Gastroesophageal sphincter (tissue), 4 donors: ENCODE results near the gene FMN2. TPM values are rescaled to one million over a fixed set of nuclear protein-coding genes. Genes with fewer than 3 reads are reported as not detected.
"Not testable (repeated sequence)": the region's sequence is repeated elsewhere in the genome, so short reads cannot be mapped to it uniquely, and the experiment has no call there.

Source experiments
- ATAC-seq: fragments of 150-250 bp; one replicate; pipeline ENCODE4 v1.9.1; 2016; ENCODE audit warnings: mild to moderate bottlenecking, moderate library complexity
- H3K27ac ChIP-seq, 4 donors: fragments of 200-600 bp; sonication (generic) in 3 of 4; 1 replicate in 3 of 4; 2 replicates in 1 of 4; pipeline ENCODE4 v1.5.1; 2016 to 2019
- H3K27me3 ChIP-seq: fragments of 200-600 bp; sonication (generic); one replicate; pipeline ENCODE4 v1.5.1; 2019
- H3K36me3 ChIP-seq, 2 donors: fragments of 200-600 bp; sonication (generic); one replicate each; pipeline ENCODE4 v1.5.1; 2019; ENCODE audit warnings: control low read depth in 1 of 2
- H3K4me1 ChIP-seq, 3 donors: fragments of 200-600 bp; sonication (generic); 1 replicate in 2 of 3; 2 replicates in 1 of 3; pipeline ENCODE4 v1.5.1; 2016 to 2019; ENCODE audit warnings: control low read depth in 2 of 3
- H3K4me3 ChIP-seq, 2 donors: fragments of 200-600 bp; sonication (generic); one replicate each; pipeline ENCODE4 v1.5.1; 2019; ENCODE audit warnings: mild to moderate bottlenecking in 1 of 2, moderate library complexity in 1 of 2
- H3K9me3 ChIP-seq, 3 donors: fragments of 200-600 bp; sonication (generic); one replicate each; pipeline ENCODE4 v1.5.1; 2017 to 2019; ENCODE audit warnings: control low read depth in 2 of 3
- EP300 ChIP-seq: sonication (generic); formaldehyde crosslinking; IDR thresholded peaks from one replicate; pipeline ENCODE4 v1.6.1; 2017; ENCODE audit warnings: antibody characterized with exemption, mild to moderate bottlenecking
- POLR2A ChIP-seq, 2 donors: fragments of 450-650 bp; IDR thresholded peaks; one replicate each; pipeline ENCODE4 v1.6.1; 2017; ENCODE audit warnings: antibody characterized with exemption in 2 of 2, mild to moderate bottlenecking in 2 of 2, moderate library complexity in 1 of 2
- POLR2AphosphoS5 ChIP-seq: sonication (generic); formaldehyde crosslinking; IDR thresholded peaks from one replicate; pipeline ENCODE4 v1.6.1; 2017; ENCODE audit warnings: antibody characterized with exemption
- WGBS, 2 donors: methylation state at CpG; one replicate each; pipeline ENCODE4 v1.1.5; 2018; ENCODE audit warnings: low coverage in 1 of 2; 5-methylcytosine and 5-hydroxymethylcytosine counted together
- total RNA-seq, 4 donors: library from RNA; depleted of rRNA; stranded (reverse); fragments of >200 nt; gene quantifications; one replicate each; pipeline ENCODE4 v1.1.0, GENCODE V29; 2016
- TF ChIP-seq, protein P1 (sequence below), 4 experiments: fragments of 200-600 bp in 2 of 4; fragments of 450-650 bp in 2 of 4; sonication (generic) in 1 of 4; IDR thresholded peaks; one replicate each; pipeline ENCODE4 v1.5.1; 2017 to 2019; ENCODE audit warnings: antibody characterized with exemption in 4 of 4, mild to moderate bottlenecking in 2 of 4, moderate library complexity in 2 of 4

FMN2 gene
- total RNA-seq, 4 donors from 2014 or later, result 0.27 to 8.6 (median 2.7) TPM

- H3K36me3 ChIP-seq, result no peaks in the 10 kb centered on the region
- no peaks in the 10 kb centered on the region for H3K27me3 ChIP-seq
- WGBS, 2 donors, result 83 to 93% methylated on average over 5 to 6 of the region's 6 CpGs
- no peaks in the 10 kb centered on the region for H3K4me1 ChIP-seq
- TF ChIP-seq EP300 (no peak), POLR2AphosphoS5 (no peak), POLR2A (IDR thresholded peaks at IDR 0.05) (no peak)
- TF ChIP-seq, protein P1, sequence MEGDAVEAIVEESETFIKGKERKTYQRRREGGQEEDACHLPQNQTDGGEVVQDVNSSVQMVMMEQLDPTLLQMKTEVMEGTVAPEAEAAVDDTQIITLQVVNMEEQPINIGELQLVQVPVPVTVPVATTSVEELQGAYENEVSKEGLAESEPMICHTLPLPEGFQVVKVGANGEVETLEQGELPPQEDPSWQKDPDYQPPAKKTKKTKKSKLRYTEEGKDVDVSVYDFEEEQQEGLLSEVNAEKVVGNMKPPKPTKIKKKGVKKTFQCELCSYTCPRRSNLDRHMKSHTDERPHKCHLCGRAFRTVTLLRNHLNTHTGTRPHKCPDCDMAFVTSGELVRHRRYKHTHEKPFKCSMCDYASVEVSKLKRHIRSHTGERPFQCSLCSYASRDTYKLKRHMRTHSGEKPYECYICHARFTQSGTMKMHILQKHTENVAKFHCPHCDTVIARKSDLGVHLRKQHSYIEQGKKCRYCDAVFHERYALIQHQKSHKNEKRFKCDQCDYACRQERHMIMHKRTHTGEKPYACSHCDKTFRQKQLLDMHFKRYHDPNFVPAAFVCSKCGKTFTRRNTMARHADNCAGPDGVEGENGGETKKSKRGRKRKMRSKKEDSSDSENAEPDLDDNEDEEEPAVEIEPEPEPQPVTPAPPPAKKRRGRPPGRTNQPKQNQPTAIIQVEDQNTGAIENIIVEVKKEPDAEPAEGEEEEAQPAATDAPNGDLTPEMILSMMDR (IDR thresholded peaks at IDR 0.05), result no peak
- H3K9me3 ChIP-seq, result no peaks in the 10 kb centered on the region
- H3K27ac ChIP-seq, result no peak overlapping the region
- H3K4me3 ChIP-seq, result no peak overlapping the region
- no peak for ATAC-seq
These were observed 322.6 kb downstream of the FMN2 start for GRCh38 chr1:240414237-240414636.

DNA sequence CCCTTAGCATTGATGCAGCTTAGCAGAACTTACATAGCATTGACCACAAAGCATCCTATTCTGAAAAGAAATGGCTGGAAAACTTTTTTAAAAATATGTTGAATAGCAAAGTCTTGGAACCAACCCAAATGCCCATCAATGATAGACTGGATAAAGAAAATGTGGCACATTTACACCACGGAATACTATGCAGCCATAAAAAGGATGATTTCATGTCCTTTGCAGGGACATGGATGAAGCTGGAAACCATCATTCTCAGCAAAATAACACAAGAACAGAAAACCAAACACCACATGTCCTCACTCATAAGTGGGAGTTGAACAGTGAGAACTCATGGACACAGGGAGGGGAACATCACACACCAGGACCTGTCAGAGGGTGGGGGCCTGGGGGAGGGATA lies 323.3 kb downstream of the FMN2 start:
- H3K4me3 ChIP-seq, H3K27ac ChIP-seq, H3K9me3 ChIP-seq, H3K27me3 ChIP-seq, ATAC-seq, H3K36me3 ChIP-seq, H3K4me1 ChIP-seq: not testable (repeated sequence)
- WGBS, 2 donors, result 88 to 89% methylated on average over 1 of the region's 1 CpG

DNA sequence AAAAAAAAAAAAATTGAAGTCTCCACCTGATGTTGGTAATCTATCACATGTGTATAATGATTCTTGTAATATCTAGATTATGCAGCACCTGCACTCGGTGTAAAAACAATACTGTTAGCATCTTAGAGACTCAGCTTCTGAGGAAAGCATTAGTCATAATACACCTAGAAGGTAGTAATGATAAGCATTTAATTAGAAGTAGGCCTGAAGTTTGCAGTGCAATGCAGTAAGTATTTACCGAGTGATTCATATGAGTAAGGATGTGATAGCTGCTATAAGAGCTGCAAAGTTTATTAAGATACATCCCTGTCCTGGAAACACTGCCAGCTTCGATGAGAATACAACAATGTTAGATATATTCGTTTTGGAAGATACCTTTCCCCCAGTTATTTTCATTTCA lies 323.8 kb downstream of the FMN2 start:
- TF ChIP-seq POLR2AphosphoS5 (no peak), POLR2A (IDR thresholded peaks at IDR 0.05) (no peak), EP300 (no peak)
- TF ChIP-seq, protein P1 (IDR thresholded peaks at IDR 0.05), result no peak
- Histone ChIP-seq H3K36me3 (no peaks in the 10 kb centered on the region), H3K27me3 (no peaks in the 10 kb centered on the region), H3K27ac (no peak overlapping the region), H3K4me1 (no peaks in the 10 kb centered on the region), H3K4me3 (no peak overlapping the region), H3K9me3 (no peaks in the 10 kb centered on the region)
- 64 to 84% methylated on average over 3 of the region's 4 CpGs for WGBS, 2 donors
- ATAC-seq, result no peak

- 50 to 64% methylated on average over 2 of the region's 2 CpGs for WGBS, 2 donors
- TF ChIP-seq, protein P1 (IDR thresholded peaks at IDR 0.05), result no peak
- no peak for TF ChIP-seq EP300
- TF ChIP-seq POLR2A (IDR thresholded peaks at IDR 0.05), result no peak
- TF ChIP-seq POLR2AphosphoS5, result no peak
- H3K27me3 ChIP-seq, result no peaks in the 10 kb centered on the region
- no peaks in the 10 kb centered on the region for H3K4me1 ChIP-seq
- H3K4me3 ChIP-seq, result no peak overlapping the region
- H3K9me3 ChIP-seq, result no peaks in the 10 kb centered on the region
- ATAC-seq, result no peak
- H3K27ac ChIP-seq, result no peak overlapping the region
- H3K36me3 ChIP-seq, result no peaks in the 10 kb centered on the region
These were observed 325.6 kb downstream of the FMN2 start for GRCh38 chr1:240417317-240417716.

DNA sequence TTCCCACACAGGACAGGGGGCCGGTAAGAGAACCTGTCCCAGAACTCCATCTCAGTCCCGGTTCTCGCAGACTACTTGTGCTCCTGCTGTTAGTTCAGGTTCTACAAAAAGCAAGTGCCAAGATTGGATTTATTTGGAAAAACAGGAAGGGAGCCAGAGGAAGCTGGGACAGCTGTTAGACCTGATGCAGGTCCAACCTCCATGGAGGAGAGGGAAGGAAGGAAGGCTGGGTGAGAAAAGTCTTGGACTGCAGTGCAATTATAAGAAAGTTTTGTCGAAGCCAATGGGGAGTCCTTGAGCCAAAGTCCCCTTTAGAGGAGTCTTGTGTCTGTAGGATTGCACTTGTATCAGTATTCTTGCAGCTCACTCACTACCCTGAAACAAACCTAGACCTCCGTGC lies 329.1 kb downstream of the FMN2 start:
- Histone ChIP-seq H3K27me3 (no peaks in the 10 kb centered on the region), H3K4me3 (no peak overlapping the region), H3K9me3 (no peaks in the 10 kb centered on the region), H3K4me1 (no peaks in the 10 kb centered on the region), H3K36me3 (no peaks in the 10 kb centered on the region), H3K27ac (no peak overlapping the region)
- 65 to 70% methylated on average over 2 to 4 of the region's 5 CpGs for WGBS, 2 donors
- TF ChIP-seq, protein P1 (IDR thresholded peaks at IDR 0.05), result no peak
- TF ChIP-seq POLR2A (IDR thresholded peaks at IDR 0.05) (no peak), POLR2AphosphoS5 (no peak), EP300 (no peak)
- ATAC-seq, result no peak
